RPMI7951 (cell line): ENCODE data around the gene PKN2. TPM values are rescaled to one million over a fixed set of nuclear protein-coding genes. Genes with fewer than 3 reads are reported as not detected.
"Not testable (repeated sequence)": the region's sequence is repeated elsewhere in the genome, so short reads cannot be mapped to it uniquely, and the experiment has no call there.

Experiments
- DNase-seq: peaks from one replicate; pipeline ENCODE4 v3.0.0-alpha.2; 2012; ENCODE audit warnings: low read depth
- total RNA-seq: library from RNA; depleted of rRNA; stranded (reverse); fragments of >200 nt; shearing (Covaris generic); gene quantifications from 2 replicates; pipeline ENCODE4 v1.2.3, GENCODE V29; 2014

The PKN2 gene
- total RNA-seq, 1 experiment from 2014 or later, result 40.7 TPM

DNA sequence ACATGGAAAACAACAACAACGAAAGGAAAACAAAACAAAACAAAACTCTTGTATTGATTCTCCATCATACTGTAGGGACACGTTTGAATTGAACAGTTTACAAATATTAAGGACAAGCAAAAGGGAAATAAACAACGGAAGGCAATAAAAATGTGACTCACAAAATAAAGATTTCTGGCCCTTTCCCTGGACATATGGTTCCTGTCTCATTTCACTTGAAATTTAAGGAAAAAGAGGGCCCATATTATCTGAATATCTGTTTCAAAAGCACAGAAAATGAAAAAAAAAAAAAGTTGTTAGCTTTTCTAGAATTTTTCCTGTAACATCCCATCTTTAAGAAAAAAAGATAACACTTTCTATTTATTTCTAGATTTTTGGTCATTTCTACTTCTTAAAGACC lies 3.6 kb upstream of the PKN2 start:
- DNase-seq, result no peak

DNA sequence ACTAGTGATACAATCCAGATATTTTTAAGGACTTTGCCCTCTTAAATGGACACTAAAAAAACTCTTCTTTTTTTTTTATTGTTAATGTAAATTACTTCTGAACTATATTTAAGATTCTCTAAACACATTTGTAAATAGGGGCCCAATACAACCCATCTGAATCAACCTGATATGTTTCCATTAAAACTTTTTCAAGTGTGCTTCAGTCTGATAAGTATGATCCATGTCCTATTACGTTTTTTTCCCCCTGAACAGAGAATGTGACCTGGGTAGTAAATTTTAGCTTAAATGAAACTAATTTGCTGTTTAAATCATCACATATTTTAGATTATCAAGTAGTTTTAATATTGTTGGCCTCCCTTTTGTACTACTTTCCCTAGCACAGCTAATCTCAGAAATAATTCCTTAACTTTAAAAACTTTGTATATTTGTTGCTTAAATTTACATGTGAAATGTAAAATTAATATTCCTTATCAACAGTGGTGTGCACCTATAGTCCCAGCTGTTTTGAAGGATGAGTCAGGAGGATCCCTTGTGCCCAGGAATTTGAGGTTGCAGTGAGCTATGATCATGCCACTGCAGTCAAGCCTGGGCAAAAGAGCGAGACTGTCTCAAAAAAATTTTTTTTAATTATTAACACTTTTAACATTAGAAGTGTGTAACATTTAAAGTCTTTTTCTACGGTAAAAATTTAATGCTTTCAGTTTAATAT lies 3.0 kb upstream of the PKN2 start:
- no peak for DNase-seq

DNA sequence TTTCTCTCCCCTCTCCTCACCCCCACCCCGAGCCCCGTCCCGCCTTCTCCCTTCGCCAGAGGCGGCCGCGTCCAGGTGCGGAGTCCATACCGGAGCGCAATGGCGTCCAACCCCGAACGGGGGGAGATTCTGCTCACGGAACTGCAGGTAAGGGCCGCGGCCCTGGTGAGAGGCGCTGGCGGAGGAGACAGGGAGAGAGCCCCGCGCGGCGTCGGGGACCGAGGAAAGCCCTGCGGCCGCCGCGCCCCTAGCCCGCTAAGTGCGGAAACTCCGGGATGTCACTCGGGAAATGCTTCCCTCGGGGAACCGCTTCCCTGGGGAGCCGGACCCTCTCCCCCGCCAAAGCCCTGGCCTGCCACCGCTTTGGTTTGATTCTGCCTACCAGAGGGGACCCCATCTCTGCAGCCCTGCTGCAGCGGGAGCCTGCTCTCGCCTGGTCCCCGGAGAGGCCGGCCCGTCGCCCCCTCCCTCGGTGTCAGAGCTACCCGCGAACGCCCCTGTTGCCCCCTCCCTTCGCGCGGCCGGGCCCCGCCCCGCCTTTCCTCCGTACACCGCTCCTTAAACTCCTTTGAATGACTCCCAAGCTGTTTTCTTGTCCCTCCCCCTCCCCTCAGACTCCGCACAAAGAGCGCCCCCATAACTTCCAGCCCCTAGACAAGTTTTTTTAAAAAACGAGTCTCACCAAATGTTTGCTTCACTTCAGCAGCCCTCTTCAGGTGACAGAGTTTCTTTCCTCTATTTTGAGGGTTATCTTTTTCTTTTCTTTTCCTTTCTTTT lies 597 bp downstream of the PKN2 start:
- peak; percentile 72 for DNase-seq

DNA sequence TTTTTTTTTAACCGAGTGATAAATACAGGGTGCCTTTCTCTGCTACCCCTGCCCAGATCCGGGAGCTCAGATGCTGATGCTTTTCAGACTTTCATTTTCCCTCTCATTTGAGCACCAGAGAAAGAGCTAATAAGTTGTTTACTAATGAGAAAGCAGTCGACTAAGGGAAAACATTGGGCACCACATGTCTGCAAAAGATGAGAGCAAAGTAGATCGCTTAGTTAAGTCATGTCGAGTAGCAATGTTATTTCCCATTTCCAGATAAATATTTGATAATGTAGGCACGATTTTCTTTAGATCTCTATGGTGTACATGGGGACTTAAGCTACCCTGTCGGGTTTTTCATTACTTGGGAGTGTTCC lies 1.2 kb downstream of the PKN2 start:
- no peak for DNase-seq

DNA sequence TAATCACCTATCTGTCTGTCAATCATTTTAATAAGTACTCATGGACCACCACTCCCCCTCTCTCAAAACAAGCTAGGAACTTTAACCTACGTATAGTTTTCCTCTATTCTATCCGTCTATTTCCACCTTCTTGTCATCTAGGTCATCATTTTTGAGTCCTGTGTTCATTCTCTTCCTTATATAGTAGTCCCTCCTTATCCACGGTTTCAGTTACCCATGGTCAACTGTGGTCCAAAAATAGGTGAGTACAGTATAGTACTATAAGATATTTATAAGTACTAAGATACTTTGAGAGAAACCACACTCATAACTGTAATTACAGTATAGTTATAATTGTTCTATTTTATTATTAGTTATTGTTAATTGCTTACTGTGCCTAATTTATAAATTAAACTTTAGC lies 7.5 kb downstream of the PKN2 start:
- DNase-seq, result no peak

DNA sequence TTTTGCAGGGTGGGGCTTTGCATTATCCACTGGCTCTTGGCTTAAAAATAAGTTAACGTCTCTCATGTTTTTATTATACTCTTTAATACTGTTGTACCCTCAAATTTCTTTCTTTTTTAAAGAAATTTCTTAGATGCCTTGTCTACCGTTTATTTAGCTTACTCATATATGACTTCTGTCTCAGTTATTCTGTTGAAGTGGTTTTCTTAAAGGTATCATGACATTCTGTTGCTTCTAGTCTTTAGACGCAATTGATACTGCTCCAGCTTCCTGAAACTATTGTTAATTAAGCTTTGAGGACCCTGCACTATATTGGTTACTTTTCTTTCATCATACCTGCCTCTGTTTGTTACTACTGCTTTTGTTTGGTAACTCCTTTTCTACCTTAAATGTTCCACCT lies 11.7 kb downstream of the PKN2 start:
- no peak for DNase-seq

DNA sequence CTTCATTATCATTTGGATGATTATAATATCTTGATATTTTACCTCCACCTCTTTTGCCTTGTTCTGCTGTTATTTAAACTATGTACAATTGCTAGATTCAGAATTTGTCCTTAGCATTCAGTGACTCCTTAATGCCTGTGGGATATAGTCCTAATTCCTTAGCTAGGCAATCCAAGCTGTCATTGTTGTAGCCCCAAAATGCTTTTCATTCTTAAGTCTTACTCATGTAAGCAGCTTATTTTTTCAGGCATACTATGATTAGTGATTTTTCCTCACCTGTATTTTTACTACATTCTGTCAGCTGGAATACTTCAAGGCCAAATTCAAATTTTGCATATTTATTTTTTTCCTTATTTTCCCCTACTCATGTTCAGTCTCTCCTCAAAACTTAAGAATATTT lies 13.4 kb downstream of the PKN2 start:
- DNase-seq, result no peak

DNA sequence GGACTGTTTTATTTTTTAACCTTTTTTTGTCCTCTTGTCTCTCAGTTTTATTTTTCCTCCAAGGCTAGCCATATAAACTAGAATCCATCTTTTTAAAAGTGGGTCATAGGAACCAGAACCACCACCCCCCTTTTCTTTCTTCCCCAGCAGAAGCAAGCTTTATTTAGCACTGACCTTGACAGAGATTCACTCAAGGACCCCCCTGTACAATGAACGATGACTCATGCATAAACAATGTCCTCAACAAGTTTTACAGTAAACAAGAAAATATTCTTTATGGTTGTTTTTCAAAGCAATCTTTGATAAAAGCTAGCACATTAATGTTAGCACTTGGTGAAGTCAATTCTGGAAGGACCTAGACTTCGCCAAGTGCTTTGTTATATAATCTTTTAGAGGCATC lies 14.1 kb downstream of the PKN2 start:
- peak; percentile 34 for DNase-seq

DNA sequence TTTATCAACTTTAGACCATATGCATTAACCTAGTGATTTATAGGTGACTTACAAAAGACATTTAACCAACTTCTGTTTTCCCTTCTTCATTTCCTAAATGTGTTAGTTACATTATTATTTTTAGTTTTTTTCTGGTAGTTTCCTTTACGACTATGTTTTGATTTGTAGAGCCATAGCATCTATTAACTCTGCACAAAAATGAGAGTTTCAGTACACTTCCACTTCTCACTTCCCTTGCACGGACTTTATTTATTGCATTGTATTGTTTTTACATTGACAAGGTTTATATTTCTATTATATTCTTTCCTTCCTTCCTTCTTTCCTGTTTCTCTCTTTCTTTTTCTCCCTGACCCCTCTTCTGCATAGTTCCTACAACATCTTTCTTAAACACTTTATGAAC lies 14.7 kb downstream of the PKN2 start:
- no peak for DNase-seq

DNA sequence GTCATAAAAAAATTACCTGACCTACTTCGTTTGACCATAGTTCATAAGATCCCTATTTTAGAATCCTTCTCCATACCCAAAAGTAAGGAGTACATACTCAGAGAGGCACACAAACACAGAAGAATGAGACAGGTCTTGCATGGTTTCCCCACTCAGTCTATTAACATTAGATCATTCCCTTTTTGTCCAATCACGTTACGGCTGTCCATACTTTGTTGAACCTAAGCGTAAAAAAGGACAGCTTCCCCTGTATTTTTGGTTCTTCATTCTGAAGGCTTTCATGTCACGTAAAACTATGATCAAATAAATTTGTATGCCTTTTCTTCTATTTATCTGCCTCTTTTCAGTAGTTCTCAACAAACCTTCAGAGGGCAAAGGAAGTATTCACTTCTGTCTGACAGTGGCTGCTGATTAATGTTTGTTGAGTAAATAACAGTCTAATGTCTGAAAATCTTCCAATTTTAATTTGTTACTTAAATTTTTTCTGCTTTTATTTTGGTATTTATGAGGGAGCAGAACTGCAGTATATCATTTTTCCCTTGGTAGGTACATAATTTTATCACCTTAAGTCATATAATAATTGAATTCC lies 16.4 kb downstream of the PKN2 start:
- DNase-seq, result no peak

DNA sequence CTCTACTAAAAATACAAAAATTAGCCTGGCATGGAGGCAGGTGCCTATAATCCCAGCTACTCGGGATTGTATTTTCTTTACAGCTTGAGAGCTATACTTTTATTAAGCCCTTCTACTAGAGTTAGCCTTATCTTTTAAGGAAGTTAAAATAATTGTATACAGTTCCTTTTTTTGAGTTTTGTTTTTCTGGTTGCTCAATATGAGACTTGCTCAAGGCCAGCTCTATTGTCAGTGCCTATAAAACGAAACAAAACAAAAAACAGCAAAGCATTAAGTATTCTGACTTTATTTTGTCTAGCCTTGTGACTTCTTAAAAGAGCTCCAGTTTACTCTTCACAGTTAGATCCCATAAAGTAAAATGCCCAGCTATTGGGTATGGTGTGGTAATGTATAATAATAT lies 17.2 kb downstream of the PKN2 start:
- no peak for DNase-seq

DNA sequence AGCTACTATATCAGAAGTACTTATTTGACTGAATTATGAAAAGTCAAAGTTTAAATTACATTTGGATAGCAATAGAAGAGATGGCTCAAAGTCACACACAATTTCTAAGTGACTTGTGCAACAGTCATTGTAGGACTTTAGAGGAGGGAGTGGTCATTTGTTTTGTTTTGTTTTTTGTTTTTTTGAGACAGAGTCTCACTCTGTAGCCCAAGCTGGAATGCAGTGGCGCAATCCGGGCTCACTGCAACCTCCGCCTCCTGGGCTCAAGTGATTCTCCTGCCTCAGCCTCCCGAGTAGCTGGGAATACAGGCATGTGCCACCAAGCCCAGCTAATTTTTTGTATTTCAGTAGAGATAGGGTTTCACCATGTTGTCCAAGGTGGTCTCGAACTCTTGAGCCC lies 17.7 kb downstream of the PKN2 start:
- not testable (repeated sequence) for DNase-seq

DNA sequence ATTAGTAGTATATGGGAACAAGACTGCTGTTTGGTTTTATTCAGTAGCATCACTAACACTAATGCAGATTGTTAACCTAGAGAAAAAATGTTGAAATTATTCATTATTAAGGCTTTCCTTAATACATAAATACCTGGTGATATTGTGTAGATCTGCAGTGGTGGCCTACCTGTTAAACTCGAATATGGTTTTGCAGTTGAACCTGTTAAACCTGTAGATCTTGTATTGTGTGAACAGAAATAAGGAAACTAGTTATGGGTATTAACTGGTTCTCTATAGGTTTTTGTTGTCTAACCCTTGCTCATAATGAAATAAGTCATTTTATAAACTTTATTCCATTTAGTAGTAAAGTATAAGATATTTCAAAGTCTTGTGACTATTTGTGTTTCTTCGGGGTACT lies 23.9 kb downstream of the PKN2 start:
- no peak for DNase-seq

DNA sequence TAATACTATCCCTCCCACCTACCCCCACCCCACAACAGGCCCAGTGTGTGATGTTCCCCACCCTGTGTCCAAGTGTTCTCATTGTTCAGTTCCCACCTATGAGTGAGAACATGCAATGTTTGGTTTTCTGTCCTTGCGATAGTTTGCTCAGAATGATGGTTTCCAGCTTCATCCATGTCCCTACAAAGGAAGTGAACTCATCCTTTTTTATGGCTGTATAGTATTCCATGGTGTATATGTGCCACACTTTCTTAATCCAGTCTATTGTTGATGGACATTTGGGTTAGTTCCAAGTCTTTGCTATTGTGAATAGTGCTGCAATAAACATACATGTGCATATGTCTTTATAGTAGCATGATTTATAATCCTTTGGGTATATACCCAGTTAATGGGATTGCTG lies 28.8 kb downstream of the PKN2 start:
- not testable (repeated sequence) for DNase-seq

DNA sequence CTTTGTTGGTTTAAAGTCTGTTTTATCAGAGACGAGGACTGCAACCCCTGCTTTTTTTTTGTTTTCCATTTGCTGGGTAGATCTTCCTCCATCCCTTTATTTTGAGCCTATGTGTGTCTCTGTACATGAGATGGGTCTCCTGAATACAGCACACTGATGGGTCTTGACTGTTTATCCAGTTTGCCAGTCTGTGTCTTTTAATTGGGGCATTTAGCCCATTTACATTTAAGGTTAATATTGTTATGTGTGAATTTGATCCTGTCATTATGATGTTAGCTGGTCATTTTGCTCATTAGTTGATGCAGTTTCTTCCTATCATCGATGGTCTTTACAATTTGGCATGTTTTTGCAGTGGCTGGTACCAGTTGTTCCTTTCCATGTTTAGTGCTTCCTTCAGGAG lies 32.5 kb downstream of the PKN2 start:
- not testable (repeated sequence) for DNase-seq

DNA sequence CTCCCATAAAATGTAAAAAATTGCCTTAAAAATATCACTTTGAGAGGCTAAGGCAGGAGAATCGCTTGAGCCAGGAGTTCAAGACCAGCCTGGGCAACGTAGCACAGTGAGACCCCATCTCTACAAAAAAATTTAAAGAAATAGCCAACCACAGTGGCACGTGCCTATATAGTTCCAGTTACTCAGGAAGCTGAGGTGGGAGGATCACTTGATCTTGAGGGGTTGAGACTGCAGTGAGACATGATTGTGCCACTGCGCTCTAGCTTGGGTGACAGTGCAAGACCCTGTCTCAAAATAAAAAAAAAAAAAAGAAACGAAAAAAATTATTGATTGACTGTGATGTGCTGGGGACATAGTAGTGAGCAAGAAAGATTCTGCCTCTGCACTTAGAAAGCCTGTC lies 38.4 kb downstream of the PKN2 start:
- DNase-seq, result no peak

DNA sequence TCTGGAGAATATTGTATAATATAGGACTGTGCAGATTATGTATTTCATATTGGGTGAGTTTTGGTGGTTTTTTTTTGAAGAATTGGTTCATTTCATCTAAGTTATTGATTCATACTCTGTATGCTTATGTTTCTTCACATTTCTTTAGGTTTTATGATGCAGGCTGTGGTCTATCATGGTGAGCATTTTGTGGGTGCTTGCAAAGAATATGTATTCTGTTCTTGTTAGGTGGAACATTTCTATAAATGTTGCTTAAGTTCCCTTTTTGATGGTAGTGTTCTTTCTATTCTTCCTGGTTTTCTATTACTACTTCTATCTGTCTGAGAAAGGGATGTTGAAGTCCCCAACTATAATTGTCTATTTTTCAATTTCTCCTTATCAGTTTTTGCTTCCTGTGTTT lies 42.6 kb downstream of the PKN2 start:
- no peak for DNase-seq

DNA sequence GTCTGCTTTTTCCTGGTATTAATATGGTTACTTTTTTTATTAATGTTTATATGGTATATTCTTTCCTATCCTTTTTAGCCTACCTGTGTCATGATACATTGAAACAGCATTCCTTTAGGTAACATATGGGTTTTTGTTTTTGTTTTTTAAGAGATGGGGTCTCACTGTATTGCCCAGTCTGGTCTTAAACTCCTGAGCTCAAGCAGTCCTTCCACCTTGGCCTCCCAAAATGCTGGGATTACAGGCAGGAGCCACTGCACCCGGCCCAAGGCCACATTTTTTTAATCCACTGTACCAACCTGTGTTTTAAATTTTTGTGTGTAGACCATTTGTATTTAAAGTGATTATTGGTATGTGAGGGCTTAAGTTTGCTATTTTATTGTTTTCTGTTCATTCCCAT lies 43.1 kb downstream of the PKN2 start:
- no peak for DNase-seq

DNA sequence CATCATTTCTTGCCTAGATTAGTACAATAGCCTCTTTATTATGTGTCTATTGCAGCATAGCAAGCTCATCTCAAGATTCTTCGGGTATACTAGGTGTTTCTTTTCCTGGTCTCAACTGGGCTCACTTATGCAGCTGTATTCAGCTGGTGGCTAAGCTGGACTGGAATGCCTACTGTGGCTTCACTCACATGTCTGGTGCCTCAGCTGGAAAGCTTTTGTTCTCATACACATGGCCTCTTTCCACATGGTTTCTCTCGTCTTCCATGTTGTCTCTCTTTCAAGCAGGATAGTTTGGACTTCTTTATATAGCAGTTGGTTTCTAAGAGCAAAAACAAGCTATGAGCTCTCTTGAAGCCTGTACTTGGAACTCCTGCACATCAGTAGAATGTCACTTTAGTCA lies 45.2 kb downstream of the PKN2 start:
- DNase-seq, result no peak

DNA sequence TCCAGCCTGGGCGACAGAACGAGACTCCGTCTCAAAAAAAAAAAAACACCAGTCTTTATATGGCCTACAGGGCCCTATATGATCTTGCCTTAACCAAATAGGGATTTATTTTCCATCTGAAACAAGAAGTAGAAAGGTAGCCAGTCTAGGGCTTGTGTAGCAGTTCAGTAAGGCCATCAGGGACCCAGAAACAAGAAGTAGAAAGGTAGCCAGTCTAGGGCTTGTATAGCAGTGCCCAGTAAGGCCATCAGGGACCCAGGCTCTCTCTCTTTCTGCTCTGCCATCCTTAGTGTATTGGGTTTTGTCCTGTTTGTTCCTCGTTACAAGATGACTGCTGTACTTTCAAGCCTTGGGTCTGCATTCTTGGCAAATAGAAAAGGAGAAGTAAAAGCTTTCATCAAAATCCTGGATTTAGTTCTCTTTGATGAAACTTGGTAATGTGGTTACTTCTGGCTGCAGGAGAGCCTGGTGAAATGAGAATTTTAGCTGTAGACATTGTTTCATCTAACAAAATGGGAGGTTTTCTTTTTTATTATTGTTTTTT lies 46.1 kb downstream of the PKN2 start:
- no peak for DNase-seq

DNA sequence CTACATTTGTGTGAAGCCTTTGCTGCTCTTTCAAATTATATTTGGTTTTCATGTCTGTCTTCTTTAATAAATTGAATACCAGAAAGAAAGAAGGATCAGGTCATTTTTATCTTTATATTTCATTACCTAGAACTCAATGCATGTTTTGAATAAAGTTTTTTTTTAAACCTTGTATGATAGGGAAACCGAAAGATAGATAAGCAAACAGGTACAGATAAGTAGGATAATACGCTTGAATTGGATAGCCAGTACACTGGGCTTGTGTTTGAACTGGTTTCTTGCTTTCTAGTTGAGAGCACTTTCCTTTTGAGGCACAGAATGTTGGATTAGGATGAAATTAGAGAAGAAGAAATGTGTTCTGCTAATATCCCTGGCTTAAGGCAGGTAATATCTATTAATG lies 46.9 kb downstream of the PKN2 start:
- DNase-seq, result no peak

DNA sequence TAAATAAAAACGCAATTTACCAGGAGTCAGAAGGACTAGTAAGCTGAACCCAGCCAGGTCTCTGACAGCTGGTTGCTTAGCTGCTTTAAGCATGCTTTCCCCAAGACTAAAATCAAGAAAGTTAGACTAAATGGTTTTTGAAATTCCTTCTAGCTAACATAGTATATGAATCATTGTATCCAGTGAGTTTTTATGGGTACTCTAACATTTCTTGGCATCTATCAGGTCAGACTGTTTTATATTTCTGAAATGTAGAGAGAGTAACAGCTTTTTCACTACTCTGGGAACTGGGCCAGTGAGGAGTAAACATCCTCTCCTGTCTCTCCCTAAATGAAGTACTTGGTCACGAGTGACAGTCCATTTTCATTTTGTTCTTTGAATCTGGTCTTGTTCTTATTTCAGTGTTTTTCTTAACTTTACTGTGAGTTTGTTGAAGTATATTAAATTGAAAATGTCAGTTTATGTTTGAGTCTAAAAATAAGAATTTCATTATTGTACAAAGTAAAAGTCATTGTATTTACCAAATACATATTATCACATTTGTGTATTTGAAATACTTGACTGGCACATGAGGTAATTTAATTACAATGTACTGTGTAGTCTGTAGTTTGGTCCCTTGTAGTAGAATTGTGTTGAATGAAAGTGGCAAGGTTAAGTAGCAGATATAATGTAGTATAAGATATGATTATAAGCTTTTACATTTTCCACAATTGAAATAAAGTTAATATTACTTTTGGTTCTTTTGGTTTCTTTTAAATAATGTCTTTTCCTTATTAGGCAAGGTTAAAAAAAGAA lies 47.6 kb downstream of the PKN2 start:
- DNase-seq, result peak; percentile 81
